Activated T-cell treated with anti-CD3 and anti-CD28 coated beads for 1 hour (primary cell): Measurements from ENCODE around the gene DCP2.

Experiments used
- DNase-seq: peaks from one replicate; pipeline ENCODE4 v3.0.0-alpha.2; 2020; ENCODE audit warnings: low read depth

The DCP2 gene

DNA sequence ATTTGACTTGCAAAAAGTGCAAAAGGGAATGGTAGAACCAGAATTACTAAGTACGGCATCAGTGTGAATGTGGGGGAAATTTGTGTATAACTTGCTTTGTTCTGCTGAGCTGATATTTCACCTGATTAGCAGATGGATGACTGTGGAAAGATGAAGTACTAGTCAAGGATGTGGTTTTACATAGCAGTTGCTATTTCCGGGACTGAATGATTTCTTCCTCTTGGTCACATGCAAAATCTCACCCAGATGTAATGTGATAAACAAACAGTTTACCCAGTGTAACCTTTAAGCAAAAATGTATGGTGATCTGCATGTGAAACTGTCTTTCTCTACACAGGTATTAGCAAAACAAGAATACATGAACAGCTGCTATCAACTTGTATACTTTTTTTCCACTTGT, 46.1 kb downstream of the DCP2 start:
- no peak for DNase-seq

DNA sequence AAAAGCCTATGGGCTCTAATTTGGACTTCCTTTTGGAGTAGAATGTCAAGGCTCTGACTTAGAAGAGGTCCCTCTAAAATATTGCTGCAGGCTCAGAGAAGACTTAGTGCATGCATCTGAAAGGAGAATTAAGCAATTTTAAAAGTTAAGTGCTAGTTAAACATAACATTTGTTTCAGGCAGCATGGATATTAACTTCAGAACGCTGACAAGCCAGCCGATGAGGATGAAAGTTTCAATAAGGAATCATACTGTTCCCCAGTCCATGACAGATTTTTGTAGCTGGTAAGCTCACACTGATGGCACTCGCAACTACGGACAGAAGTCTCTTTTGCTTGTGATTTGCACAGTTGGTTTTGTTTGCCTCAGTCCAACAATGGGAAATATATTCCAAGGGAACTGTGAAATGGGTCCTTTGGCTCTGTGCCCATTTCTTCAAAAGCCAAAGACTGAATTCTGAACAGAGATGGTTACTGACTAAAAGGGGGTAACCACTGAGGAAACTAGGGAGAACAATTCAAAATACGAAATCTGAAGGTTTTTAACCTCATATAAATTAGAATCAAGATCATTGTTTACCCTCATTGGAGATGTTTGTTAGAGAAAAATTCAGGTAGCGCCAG, 47.6 kb downstream of the DCP2 start:
- DNase-seq: no peak

DNA sequence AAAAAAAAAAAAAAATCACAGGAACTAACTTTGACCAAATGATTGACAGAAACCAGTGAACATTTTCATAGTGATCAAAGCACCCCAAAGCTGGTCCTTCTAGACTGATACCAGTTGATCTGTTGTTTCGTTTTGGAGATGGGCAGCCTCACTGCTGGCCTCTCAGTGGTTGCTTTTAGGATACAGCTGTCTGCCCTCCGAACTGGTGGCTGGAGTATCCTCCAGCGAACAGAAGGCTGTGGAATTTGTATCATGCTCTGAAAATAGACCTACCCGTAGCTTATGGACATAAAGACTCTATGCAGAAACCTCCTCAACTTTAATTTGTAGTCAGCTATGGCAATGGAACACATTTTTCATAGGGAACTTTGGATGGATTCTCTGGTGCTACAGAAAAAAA, 49.0 kb downstream of the DCP2 start:
- no peak for DNase-seq

DNA sequence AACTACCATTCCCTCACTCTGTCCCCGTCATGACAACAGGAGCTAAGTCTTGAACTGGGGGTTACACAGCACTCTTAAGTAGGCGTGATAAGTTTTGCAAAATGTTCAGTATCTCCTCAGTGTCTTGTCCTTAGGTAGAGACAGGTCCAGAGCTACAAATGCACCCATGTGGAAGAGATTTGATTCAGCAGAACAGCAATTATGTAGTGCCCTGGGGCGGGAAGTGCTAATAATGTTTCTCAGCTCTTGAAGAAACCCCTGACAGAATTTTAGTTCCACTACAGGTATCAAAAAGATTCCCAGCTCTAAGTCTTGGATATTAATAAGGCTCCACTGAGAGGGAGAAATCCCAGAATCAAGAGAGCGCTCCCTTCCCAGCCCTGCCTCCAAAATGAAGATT, 49.6 kb downstream of the DCP2 start:
- DNase-seq: no peak

DNA sequence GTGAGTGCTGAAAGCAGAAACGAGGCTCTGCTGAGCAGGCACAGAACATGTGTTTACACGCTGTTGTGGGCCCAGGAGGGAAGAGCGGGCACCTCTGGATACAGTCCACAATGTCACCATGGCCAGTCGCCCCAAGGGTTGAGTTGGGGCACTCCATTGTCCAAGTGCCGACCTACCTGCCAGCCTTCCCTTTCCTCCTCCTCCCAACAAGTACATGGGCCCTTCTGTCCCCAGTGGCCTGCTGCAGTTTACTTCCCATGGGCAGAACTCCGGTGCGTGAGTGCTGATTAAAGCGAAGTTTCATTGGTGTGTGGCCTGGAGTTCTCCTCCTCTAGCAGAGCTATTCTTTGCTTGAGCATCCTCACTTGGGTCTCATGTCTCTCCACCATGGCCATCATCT, 50.4 kb downstream of the DCP2 start:
- no peak for DNase-seq

DNA sequence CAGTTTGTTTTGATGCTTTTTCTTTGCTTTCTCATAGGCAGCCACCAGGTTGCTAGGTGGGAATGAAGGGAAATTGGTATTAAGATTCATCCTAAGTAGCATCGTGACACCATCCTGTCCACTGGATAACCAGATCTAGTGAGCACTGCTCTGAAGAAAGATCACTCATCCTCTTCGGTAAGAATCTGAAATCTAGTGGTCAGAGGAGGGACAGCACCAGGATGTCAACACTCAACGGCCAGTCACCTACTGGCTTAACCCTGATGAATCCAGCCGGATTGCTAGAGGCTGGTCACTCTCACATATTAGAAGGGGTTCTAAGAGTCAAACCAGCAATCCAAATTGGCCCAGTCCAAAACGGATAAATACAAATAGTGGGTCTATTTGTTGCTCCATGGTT, 50.8 kb downstream of the DCP2 start:
- no peak for DNase-seq

DNA sequence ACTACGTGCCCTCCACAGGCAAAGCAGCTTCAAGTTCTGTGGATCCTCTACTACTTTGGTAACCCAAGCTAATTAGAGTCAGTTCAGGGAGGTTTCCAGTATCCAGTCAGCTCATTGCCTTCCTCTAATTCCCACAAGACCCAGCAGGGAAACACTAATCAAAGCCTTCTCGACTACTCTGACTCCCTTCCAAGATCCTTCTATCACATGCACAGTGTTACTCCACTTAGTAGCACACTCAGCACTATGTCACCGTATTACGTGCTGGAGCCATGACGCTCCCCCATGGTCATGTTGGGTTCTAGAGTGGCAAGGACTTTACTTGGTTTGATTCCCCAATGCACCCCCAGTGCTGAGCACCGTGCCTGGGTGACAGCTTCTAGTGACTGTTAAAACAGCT, 53.0 kb downstream of the DCP2 start:
- DNase-seq: no peak

DNA sequence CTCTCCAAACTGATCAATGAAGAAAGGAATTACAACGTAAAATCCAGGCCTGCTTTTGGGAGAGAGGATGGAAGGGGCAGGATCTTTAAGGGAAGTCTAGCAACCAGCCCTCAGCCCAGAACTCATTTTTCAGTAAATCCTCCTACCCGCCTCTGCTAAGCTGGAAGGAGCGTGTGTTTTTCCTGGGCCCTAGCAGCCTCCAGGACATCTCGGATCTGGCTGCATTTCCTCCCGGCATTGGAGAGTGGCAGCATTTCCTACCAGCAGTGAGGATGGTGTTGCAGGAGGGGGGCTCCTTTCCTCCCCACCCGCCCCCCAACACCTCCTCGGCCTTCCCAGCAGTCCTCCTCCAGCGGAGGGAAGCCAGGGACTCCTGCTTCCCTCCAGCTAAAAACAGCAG, 54.5 kb downstream of the DCP2 start:
- DNase-seq: no peak

DNA sequence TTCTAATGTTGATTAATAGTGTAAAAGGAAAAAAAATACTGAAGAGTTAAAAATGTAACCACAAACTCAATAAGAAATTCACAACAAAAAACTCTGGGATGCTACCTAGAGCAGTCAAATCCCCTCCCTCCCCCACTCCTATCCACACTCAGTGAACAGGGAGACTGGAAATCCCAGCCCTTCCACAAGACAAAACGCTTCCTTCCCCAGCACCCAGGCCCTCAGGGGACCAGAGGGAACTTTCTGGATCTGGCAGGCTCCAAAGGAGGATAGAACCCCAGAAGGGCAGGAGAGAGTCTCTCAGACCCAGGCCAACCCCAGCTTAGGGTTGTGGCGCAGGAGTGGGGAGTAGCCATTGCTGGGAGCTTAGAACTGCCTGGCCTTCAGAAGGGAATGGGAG, 55.0 kb downstream of the DCP2 start:
- DNase-seq: no peak

DNA sequence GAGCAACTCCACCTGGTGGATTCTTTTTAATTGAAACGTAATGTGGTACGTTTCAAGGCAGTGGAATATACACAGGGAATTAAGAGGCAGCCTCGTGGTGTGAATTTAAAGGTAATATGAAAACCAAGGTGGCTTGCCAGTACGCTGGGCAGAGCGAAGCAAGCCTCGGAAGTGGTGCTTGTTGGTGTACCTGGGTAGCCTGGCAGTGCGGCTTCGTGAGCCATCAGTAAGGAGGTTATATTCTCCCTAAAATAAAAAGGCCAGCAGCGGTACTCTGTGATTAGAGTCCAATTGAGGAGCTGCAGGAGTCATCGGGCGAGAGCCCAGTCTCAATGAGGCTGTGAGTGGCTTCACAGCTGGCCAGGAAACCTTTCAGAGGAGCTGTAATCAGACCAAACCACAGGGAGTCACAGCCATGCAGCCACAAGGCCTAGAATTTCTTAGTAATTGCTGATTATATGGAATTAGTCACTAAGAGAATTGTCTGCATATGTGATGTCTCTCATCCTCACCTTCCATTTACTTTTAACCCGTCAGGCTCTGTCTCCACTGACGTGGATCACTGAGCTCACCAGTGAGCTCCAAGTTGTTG, 57.7 kb downstream of the DCP2 start:
- DNase-seq: no peak

DNA sequence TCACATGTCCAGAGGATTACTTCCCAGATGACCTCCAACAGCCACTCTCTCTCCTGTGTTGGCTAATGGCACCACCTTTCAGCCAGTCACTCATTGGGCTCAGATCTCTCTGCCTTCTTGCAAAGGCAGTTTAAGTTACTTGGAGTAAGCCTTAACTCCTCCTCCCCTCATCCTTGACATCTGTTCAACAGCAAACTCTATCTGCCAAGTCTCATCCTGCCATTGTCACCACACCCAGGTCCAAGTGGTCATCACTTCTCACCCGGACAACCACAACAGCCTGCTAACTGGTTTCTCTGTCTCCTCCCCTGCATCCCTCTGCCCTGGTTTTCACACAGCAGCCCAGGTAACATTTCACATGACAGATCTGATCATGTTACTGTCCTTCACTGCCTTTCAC, 58.5 kb downstream of the DCP2 start:
- no peak for DNase-seq

DNA sequence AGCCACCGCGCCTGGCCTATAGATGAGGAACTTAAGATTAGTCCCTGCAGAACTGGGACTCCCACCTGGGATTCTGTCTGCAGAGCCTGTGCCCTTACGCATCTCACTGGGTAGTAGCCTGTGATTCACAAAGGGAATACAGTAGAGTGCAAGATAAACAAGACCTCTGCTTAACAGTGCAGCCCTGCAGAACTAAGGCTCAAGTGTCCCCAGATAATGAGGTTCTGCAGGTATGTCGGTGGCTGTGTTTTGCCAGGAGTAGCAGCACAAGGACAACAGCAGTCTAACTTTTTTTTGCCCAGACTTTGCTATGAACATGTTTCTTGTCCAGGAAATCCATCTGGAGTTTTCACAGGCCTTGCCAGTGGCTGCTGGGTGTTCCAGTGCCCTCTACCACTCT, 59.7 kb downstream of the DCP2 start:
- no peak for DNase-seq

DNA sequence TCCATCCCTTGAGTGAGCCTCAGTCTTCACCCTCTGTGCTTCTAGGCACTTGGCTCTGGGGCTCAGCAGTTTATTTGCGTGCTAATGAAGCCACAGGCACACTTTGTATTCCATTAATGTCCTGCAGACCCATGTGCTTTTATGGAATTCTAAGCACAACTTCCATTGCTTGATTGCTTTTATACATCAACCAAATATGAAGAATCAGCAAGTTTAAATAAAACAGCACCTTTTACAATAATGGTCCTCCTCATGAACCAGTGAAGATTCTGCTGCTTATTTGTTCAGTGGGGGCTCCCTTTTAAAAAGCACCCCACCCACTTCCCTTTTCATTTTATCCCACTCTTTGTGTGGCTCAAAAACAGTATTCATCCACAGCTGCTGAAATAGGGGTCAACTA, 60.2 kb downstream of the DCP2 start:
- DNase-seq: no peak

DNA sequence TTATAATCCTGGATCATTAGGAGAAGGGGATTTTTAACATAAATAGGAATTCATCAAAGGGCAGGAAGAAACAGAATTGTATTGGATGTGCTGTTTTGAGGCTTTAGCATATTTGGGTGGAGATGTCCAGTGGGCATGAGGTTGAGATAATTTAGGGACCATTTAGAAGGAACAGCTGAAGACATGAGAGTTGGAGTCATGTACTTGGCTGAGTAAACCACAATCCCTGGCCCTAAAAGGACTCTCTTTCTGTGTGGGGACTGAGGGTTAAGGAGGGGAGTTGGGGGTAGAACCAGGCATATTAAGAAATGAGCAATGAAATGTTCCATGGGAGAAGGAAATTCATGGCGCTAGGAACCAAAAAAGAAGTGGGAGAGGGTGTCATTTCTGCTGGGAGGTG, 61.5 kb downstream of the DCP2 start:
- no peak for DNase-seq

DNA sequence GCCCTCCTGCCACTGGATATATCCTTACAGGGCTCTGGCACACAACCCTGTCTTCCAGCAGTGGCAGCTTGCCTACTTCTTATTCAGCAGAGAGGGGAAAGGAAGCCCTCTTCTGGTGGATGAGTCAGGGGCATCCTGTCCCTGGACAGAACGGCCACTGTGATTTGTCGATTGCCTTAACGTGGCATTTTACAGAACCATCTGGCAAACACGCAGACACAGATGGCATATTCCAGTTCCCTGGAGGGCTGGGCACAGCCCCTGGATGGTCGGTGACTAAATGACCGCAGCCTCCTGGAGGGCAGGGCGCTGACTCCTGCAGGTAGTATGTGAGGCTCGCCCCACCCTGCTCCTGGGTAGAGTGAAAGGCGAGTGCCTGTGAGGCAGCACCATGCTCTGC, 62.1 kb downstream of the DCP2 start:
- DNase-seq: no peak

DNA sequence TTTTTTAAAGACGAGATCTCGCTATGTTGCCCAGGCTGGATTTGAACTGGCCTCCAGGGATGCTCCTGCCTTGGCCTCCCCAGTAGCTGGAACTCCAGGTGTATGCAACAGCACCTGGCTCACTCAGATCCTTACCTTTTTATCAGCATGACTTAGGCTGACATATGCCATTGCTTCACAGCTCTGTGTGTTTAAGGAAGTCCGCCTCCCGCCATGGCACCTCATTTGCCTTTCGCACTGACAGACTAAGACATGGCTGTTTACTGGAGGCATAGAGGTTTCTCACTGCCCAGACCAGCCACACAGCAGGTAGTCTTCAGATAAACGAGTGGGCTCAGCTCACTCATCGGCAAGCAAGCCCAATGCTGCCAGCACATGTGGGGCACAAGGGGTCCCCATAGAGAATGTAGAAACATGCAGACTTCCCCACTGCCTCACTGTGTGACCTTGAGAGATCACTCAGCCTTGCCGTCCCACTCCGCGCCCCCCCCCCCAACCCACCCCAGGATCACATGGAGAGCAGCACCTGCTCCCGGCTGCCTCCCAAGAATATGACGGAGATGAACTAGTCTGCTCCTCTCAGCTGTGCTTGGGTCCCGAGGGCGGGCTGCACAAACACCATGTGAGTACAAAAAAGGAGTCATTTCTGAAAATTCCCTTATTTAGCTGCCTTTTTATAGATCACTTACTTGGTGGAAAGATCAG, 62.8 kb downstream of the DCP2 start:
- DNase-seq: no peak

DNA sequence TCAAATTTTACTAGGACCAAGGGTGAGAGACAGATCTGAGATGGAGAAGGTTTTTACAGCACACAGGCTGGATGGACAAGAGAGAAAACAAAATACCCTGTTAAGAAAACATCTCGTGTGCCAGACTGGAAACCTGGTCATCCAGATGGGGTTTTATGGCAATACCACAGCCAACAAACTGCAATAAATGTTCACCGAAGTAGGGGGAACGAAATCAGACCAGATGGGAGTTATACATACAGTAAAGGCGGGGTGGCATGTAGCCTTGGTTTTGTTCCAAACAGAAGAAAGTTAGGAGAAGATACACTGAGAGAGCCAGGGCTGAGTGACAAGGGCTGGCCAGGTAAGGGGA, 63.3 kb downstream of the DCP2 start:
- DNase-seq: no peak

DNA sequence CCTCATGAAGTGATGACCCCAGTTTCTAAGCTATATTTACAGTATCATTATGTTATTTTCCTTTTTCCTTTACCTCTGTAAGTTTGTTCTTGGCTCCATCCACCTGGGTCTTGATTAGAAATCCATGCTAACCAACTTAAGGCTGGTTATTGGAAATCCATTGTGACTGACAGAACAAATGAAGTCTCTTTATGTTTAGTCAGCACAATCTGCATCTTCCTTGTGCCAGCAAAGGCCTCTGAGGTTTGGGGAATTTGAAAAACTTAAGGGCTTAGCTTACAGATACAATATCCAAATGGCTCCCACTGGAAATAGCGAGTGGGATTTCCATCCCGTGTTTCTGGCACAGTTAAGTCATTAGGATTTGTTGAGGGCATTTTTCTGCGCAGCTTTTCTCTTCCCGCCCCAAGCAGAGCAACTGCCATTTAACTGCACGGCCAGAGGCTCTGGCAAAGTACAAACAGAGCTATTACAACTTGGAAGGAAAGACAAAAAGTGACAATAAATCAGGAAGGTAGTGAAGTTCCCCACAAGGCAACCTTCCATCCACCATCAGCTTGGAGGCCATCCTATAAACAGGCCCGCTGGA, 64.2 kb downstream of the DCP2 start:
- no peak for DNase-seq

DNA sequence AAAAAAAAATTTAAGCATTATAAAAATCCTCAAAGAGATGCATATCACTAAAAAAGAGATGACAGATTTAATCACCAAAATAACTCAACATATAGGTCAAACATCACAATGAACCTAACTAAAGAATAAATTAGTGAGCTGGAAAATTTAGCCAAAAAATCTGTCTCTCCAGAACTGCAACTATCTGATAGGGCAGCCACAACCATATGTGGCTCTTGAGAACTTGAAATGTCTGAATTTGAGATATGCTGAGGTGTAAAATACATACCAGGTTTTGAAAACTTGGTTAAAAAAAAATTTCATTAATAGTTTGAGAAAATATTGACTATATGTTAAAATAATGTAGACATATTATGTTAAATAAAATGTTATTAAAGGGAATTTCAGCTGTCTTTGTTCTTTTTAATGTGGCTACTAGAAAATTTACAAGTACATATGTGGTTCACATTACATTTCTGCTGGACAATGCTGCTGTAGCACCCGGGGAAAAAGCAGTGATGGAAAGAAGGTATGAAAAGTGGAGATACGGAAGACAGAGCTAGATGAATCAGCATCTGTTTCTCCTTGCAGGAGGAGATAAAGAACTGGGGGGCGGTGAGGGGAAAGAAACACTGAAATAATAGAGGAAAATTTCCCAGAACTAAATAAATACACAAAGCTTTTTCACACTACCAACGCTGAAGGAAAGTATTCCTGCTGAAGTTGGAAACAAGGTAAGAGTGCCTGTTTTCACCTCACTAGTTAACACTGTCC, 66.1 kb downstream of the DCP2 start:
- no peak for DNase-seq

DNA sequence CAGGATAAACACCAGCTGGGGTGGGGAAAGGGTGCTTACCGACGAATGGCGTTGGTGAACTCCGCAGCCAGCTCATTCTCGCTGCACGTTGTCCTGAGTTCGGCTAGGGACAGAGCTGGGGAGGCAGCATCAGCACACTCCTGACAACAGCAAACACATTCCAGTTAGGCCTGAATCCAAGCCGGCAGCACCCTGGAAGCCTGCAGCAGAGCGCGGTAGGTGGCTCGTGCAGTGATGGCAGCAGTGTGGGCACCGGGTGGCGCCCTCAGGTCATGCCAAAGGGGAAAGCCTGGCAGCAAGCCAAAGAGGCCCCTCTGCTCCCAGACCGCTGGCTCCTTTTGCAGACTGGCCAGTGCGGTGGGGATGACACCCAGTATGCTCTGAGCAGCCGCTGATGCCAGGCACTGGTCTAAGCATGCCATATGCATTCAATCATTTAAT, 66.9 kb downstream of the DCP2 start:
- peak; percentile 6 for DNase-seq

DNA sequence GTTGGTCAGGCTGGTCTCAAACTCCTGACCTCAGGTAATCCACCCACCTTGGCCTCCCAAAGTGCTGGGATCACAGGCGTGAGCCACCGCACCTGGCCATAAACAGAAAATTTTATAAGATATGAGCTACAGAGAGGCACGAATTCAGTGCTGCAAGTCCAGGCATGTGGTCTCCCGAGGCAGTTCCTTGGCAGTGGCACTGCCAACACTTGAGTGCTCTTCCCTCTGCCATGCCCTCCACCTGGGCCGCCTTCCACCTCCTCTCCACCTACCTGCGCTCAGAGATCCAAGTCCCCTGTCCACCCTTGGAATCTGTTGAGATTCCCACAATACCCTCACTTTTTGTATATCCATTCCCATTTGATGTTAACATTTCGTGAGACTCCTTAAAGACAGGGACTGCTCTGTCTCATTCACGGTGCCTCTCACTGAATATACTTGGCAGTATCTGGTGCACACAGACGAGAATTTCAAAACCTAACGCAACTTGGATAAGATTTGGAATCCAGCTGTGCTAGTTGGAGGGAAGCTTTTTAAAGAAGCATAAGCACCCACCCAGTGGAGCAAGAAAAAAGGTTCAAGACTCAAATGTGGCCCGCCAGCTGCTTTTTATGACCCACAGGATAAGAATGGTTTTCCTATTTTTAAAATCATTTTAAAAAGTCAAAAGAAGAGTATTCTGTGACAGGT, 68.3 kb downstream of the DCP2 start:
- no peak for DNase-seq

DNA sequence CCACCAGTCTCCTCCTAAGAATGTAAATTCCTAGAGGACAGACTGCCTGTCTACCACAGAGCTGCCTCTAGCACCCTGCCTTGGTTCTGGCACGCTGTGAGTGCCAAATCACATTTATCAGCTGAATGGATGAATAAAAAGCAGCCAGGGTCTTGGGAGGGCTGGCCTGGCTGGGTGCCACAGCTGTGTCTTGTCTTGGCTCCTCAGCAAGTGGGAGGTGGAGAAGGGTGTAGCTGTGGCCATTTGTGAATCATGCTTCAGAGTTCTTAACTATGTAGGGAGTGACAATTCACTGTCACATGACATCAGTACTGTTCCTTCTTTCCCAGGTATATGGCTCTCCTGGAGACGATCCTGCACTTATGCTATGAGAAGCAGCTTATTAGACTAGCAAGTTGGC, 70.6 kb downstream of the DCP2 start:
- DNase-seq: no peak
